GM23338 (cell line): Measurements from ENCODE around the gene ELF5. TPM values are rescaled to one million over a fixed set of nuclear protein-coding genes. Genes with fewer than 3 reads are reported as not detected.

Source experiments
- ATAC-seq: fragments of 200-7000 bp; cut with Tn5 transposase; 3 replicates; pipeline ENCODE4 v1.9.1; 2020
- DNase-seq: peaks from one replicate; pipeline ENCODE4 v3.0.0-alpha.2; 2015; ENCODE audit warnings: low spot score
- H2AFZ ChIP-seq: fragments of 200-600 bp; sonication (generic); 2 replicates; pipeline ENCODE4 v1.8.0; 2016; ENCODE audit warnings: antibody characterized with exemption, mild to moderate bottlenecking, moderate library complexity
- H3F3A ChIP-seq: fragments of 200-600 bp; sonication (generic); replicated peaks from 2 replicates; pipeline ENCODE4 v1.8.0; 2017; ENCODE audit warnings: antibody characterized with exemption, mixed run types, low read depth
- H3K27ac ChIP-seq: fragments of 200-600 bp; sonication (generic); 2 replicates; pipeline ENCODE4 v1.6.1; 2016; ENCODE audit warnings: low read depth
- H3K27me3 ChIP-seq: fragments of 200-600 bp; sonication (generic); 2 replicates; pipeline ENCODE4 v1.8.0; 2016; ENCODE audit warnings: mild to moderate bottlenecking, mixed run types, moderate library complexity; ENCODE audit not compliant: insufficient read depth
- H3K36me3 ChIP-seq: fragments of 200-600 bp; sonication (generic); 2 replicates; pipeline ENCODE4 v1.8.0; 2016; ENCODE audit warnings: mild to moderate bottlenecking; ENCODE audit not compliant: insufficient read depth
- H3K4me1 ChIP-seq: fragments of 200-600 bp; sonication (generic); 2 replicates; pipeline ENCODE4 v1.8.0; 2016; ENCODE audit warnings: mild to moderate bottlenecking, moderate library complexity; ENCODE audit not compliant: insufficient read depth
- H3K4me2 ChIP-seq: fragments of 200-600 bp; sonication (generic); 2 replicates; pipeline ENCODE4 v1.7.1; 2017; ENCODE audit warnings: mixed run types
- H3K4me3 ChIP-seq: fragments of 200-600 bp; sonication (generic); 2 replicates; pipeline ENCODE4 v1.6.1; 2016; ENCODE audit warnings: mixed run types
- H3K79me2 ChIP-seq: fragments of 200-600 bp; sonication (generic); replicated peaks from 2 replicates; pipeline ENCODE4 v1.8.0; 2017; ENCODE audit warnings: mild to moderate bottlenecking; ENCODE audit not compliant: insufficient read depth
- H3K9me2 ChIP-seq: fragments of 200-600 bp; sonication (generic); 2 replicates; pipeline ENCODE4 v1.8.0; 2017; ENCODE audit not compliant: insufficient read depth
- H4K20me1 ChIP-seq: fragments of 200-600 bp; sonication (generic); replicated peaks from 2 replicates; pipeline ENCODE4 v1.8.0; 2017; ENCODE audit warnings: mild to moderate bottlenecking; ENCODE audit not compliant: insufficient read depth
- H3K27ac Mint-ChIP-seq: 2 replicates; pipeline ENCODE4 v1.8.0; 2020; ENCODE audit warnings: inconsistent platforms, mild to moderate bottlenecking, moderate library complexity, mixed read lengths
- H3K27me3 Mint-ChIP-seq: 3 replicates; pipeline ENCODE4 v1.8.0; 2022; ENCODE audit warnings: low read depth, mild to moderate bottlenecking, moderate library complexity, mixed read lengths, inconsistent platforms; ENCODE audit not compliant: insufficient read depth, poor library complexity
- H3K36me3 Mint-ChIP-seq: 3 replicates; pipeline ENCODE4 v1.8.0; 2021; ENCODE audit warnings: low read depth, mild to moderate bottlenecking, inconsistent platforms, moderate library complexity, mixed read lengths
- H3K4me1 Mint-ChIP-seq: 3 replicates; pipeline ENCODE4 v1.8.0; 2020; ENCODE audit warnings: mild to moderate bottlenecking, inconsistent platforms, mixed read lengths
- H3K4me3 Mint-ChIP-seq: 3 replicates; pipeline ENCODE4 v1.8.0; 2021; ENCODE audit warnings: moderate library complexity, mild to moderate bottlenecking, inconsistent platforms, mixed read lengths
- H3K9me3 Mint-ChIP-seq: 3 replicates; pipeline ENCODE4 v1.8.0; 2020; ENCODE audit warnings: moderate library complexity, mild to moderate bottlenecking, inconsistent platforms, mixed read lengths
- CREB1 ChIP-seq: fragments of 250-450 bp; sonication (Bioruptor Pico); IDR thresholded peaks from 2 replicates; pipeline ENCODE4 v1.5.0; 2020; ENCODE audit warnings: low read depth, mild to moderate bottlenecking, moderate library complexity
- EZH2phosphoT487 ChIP-seq: fragments of 200-600 bp; sonication (generic); IDR thresholded peaks from one replicate; pipeline ENCODE4 v1.8.1; 2018; ENCODE audit warnings: antibody characterized with exemption; ENCODE audit not compliant: unreplicated experiment
- NANOG ChIP-seq: IDR thresholded peaks from 2 replicates; pipeline ENCODE4 v1.6.1; 2016; ENCODE audit warnings: antibody characterized with exemption, borderline replicate concordance
- POLR2AphosphoS5 ChIP-seq: IDR thresholded peaks from 2 replicates; pipeline ENCODE4 v1.6.1; 2016; ENCODE audit warnings: antibody characterized with exemption, low read depth
- STAT1 ChIP-seq: IDR thresholded peaks from one replicate; pipeline ENCODE4 v1.6.1; 2016; ENCODE audit warnings: antibody characterized with exemption; ENCODE audit not compliant: unreplicated experiment
- ZNF114 ChIP-seq: fragments of 250-450 bp; sonication (Bioruptor Pico); IDR thresholded peaks from 2 replicates; pipeline ENCODE4 v1.5.0; 2020; ENCODE audit warnings: mild to moderate bottlenecking, moderate library complexity
- ZNF331 ChIP-seq: fragments of 250-450 bp; sonication (Bioruptor Pico); IDR thresholded peaks from 2 replicates; pipeline ENCODE4 v1.5.0; 2020; ENCODE audit warnings: low read depth, mild to moderate bottlenecking, moderate library complexity
- polyA plus RNA-seq: library from polyadenylated mRNA; unstranded; fragments of >200 nt; fragmentation: Nextera tagmentation; extraction: Ambion mirVana; gene quantifications from 2 replicates; pipeline ENCODE4 v1.2.1, GENCODE V29; 2016
- total RNA-seq: library from RNA; depleted of rRNA; stranded (reverse); fragments of >200 nt; shearing (Covaris generic); gene quantifications from 2 replicates; pipeline ENCODE4 v1.2.3, GENCODE V29; 2014
- TF ChIP-seq, protein P1 (sequence below): IDR thresholded peaks from one replicate; pipeline ENCODE4 v1.6.1; 2018; ENCODE audit warnings: antibody characterized with exemption; ENCODE audit not compliant: unreplicated experiment
- TF ChIP-seq, protein P2 (sequence below), 2 experiments: fragments of 200-600 bp in 1 of 2; sonication (generic) in 1 of 2; conservative IDR thresholded peaks; 2 replicates each; pipeline versions ENCODE4 v1.5.1 to v1.6.1; 2016 to 2017; ENCODE audit warnings: antibody characterized with exemption in 2 of 2, low read depth in 2 of 2, mild to moderate bottlenecking in 2 of 2, moderate library complexity in 1 of 2
- TF ChIP-seq, protein P3 (sequence below): IDR thresholded peaks from 2 replicates; pipeline ENCODE4 v1.6.1; 2016; ENCODE audit warnings: antibody characterized with exemption

ELF5 gene
- total and polyA plus RNA-seq, 2 experiments from 2014 or later: not detected

- TF ChIP-seq, protein P1, sequence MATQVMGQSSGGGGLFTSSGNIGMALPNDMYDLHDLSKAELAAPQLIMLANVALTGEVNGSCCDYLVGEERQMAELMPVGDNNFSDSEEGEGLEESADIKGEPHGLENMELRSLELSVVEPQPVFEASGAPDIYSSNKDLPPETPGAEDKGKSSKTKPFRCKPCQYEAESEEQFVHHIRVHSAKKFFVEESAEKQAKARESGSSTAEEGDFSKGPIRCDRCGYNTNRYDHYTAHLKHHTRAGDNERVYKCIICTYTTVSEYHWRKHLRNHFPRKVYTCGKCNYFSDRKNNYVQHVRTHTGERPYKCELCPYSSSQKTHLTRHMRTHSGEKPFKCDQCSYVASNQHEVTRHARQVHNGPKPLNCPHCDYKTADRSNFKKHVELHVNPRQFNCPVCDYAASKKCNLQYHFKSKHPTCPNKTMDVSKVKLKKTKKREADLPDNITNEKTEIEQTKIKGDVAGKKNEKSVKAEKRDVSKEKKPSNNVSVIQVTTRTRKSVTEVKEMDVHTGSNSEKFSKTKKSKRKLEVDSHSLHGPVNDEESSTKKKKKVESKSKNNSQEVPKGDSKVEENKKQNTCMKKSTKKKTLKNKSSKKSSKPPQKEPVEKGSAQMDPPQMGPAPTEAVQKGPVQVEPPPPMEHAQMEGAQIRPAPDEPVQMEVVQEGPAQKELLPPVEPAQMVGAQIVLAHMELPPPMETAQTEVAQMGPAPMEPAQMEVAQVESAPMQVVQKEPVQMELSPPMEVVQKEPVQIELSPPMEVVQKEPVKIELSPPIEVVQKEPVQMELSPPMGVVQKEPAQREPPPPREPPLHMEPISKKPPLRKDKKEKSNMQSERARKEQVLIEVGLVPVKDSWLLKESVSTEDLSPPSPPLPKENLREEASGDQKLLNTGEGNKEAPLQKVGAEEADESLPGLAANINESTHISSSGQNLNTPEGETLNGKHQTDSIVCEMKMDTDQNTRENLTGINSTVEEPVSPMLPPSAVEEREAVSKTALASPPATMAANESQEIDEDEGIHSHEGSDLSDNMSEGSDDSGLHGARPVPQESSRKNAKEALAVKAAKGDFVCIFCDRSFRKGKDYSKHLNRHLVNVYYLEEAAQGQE: no peak
- TF ChIP-seq CREB1 (CRISPR knock-in tag): no peak
- TF ChIP-seq, protein P2, sequence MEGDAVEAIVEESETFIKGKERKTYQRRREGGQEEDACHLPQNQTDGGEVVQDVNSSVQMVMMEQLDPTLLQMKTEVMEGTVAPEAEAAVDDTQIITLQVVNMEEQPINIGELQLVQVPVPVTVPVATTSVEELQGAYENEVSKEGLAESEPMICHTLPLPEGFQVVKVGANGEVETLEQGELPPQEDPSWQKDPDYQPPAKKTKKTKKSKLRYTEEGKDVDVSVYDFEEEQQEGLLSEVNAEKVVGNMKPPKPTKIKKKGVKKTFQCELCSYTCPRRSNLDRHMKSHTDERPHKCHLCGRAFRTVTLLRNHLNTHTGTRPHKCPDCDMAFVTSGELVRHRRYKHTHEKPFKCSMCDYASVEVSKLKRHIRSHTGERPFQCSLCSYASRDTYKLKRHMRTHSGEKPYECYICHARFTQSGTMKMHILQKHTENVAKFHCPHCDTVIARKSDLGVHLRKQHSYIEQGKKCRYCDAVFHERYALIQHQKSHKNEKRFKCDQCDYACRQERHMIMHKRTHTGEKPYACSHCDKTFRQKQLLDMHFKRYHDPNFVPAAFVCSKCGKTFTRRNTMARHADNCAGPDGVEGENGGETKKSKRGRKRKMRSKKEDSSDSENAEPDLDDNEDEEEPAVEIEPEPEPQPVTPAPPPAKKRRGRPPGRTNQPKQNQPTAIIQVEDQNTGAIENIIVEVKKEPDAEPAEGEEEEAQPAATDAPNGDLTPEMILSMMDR (conservative IDR thresholded peaks at IDR 0.05; ENCODE audit: low read depth in 2 of 2): no peak
- no peak for TF ChIP-seq EZH2phosphoT487
- TF ChIP-seq, protein P3, sequence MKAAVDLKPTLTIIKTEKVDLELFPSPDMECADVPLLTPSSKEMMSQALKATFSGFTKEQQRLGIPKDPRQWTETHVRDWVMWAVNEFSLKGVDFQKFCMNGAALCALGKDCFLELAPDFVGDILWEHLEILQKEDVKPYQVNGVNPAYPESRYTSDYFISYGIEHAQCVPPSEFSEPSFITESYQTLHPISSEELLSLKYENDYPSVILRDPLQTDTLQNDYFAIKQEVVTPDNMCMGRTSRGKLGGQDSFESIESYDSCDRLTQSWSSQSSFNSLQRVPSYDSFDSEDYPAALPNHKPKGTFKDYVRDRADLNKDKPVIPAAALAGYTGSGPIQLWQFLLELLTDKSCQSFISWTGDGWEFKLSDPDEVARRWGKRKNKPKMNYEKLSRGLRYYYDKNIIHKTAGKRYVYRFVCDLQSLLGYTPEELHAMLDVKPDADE: no peak
- TF ChIP-seq ZNF114 (CRISPR knock-in tag): no peak
Observed at GRCh38 chr11:34525098-34525497, 11.5 kb upstream of the ELF5 start (continued).

DNA sequence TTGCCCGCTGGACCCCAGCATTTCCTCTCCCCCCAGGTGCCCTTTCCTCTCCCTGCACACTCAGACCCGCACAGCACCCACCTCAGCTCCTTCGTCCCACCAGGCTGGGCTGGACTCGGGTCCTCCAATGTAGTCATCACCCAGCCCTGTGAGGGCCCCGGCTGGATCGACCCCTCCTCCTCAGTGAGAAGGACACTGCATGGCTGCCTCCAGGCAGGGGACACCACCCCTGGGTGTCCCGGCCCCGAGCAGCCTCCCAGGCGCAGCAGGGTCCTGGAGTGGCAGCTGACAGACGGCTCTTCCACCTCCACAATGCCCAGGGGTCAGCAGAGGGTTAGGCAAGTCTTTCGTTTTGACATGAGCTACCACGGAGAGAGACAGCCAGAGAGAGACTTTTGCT is 11.1 kb upstream of the ELF5 start:
- no peaks in the 10 kb centered on the region for H3K4me1 ChIP-seq
- no peaks in the 10 kb centered on the region for H4K20me1 ChIP-seq
- DNase-seq (no peak), ATAC-seq (no peak)
- no peaks in the 10 kb centered on the region for H3K9me2 ChIP-seq
- Mint-ChIP-seq H3K36me3 (no peaks in the 10 kb centered on the region), H3K27ac (no peak overlapping the region), H3K4me3 (no peak overlapping the region), H3K4me1 (no peaks in the 10 kb centered on the region), H3K27me3 (no peaks in the 10 kb centered on the region), H3K9me3 (no peaks in the 10 kb centered on the region)
- no peak overlapping the region for H3K27ac ChIP-seq
- no peaks in the 10 kb centered on the region for H3K79me2 ChIP-seq
- H3K27me3 ChIP-seq: no peaks in the 10 kb centered on the region
- H3K4me3 ChIP-seq: no peak overlapping the region
- no peaks in the 10 kb centered on the region for H3F3A ChIP-seq
- H3K4me2 ChIP-seq: no peak overlapping the region
- H3K36me3 ChIP-seq: no peaks in the 10 kb centered on the region
- TF ChIP-seq ZNF114 (CRISPR knock-in tag) (no peak), POLR2AphosphoS5 (no peak), ZNF331 (CRISPR knock-in tag) (no peak), STAT1 (no peak), NANOG (no peak), EZH2phosphoT487 (no peak), CREB1 (CRISPR knock-in tag) (no peak)
- TF ChIP-seq, protein P3: no peak
- TF ChIP-seq, protein P2 (conservative IDR thresholded peaks at IDR 0.05; ENCODE audit: low read depth in 2 of 2): no peak
- H2AFZ ChIP-seq: no peak overlapping the region
